Upper lobe of left lung (tissue), 6 donors: ENCODE measurements around the gene ZC3H14. TPM values are rescaled to one million over a fixed set of nuclear protein-coding genes. Genes with fewer than 3 reads are reported as not detected.

Experiments
- ATAC-seq, 2 donors: fragments of 200-7000 bp; cut with Tn5 transposase; one replicate each; pipeline ENCODE4 v1.9.1; 2022; ENCODE audit warnings: mild to moderate bottlenecking in 2 of 2, moderate library complexity in 2 of 2; ENCODE audit not compliant: low FRiP score in 2 of 2
- DNase-seq, 2 donors: peaks; one replicate each; pipeline ENCODE4 v3.0.0-alpha.2; 2019 to 2020
- H3K27ac ChIP-seq, 4 donors: fragments of 200-600 bp; sonication (generic); one replicate each; pipeline ENCODE4 v1.5.1; 2016 to 2019
- H3K27me3 ChIP-seq, 4 donors: fragments of 200-600 bp; sonication (generic); one replicate each; pipeline ENCODE4 v1.5.1; 2017 to 2019
- H3K36me3 ChIP-seq, 4 donors: fragments of 200-600 bp; sonication (generic); one replicate each; pipeline ENCODE4 v1.5.1; 2016 to 2019
- H3K4me1 ChIP-seq, 4 donors: fragments of 200-600 bp; sonication (generic); one replicate each; pipeline ENCODE4 v1.5.1; 2018 to 2019
- H3K4me3 ChIP-seq, 4 donors: fragments of 200-600 bp; sonication (generic); one replicate each; pipeline ENCODE4 v1.5.1; 2017 to 2019; ENCODE audit warnings: mild to moderate bottlenecking in 2 of 4, moderate library complexity in 1 of 4
- H3K9me3 ChIP-seq, 4 donors: fragments of 200-600 bp; sonication (generic); one replicate each; pipeline ENCODE4 v1.5.1; 2018 to 2019
- EP300 ChIP-seq, 4 donors: sonication (generic); formaldehyde crosslinking; IDR thresholded peaks; one replicate each; pipeline ENCODE4 v1.5.1; 2017; ENCODE audit warnings: antibody characterized with exemption in 4 of 4, control low read depth in 2 of 4
- POLR2A ChIP-seq, 4 donors: fragments of 450-650 bp; IDR thresholded peaks; one replicate each; pipeline ENCODE4 v1.5.1; 2016 to 2017; ENCODE audit warnings: antibody characterized with exemption in 4 of 4, mild to moderate bottlenecking in 2 of 4
- POLR2AphosphoS5 ChIP-seq, 2 donors: sonication (generic); formaldehyde crosslinking; IDR thresholded peaks; one replicate each; pipeline ENCODE4 v1.5.1; 2017; ENCODE audit warnings: antibody characterized with exemption in 2 of 2
- whole genome bisulfite sequencing, 2 donors: methylation state at CpG; one replicate each; pipeline ENCODE4 v1.1.5; 2017 to 2018; 5-methylcytosine and 5-hydroxymethylcytosine counted together
- total RNA-seq, 6 donors: library from RNA; depleted of rRNA in 4 of 6; stranded (reverse); fragments of >200 nt in 4 of 6; gene quantifications; one replicate each; pipeline versions ENCODE4 v1.1.0 to v1.2.1, GENCODE V29; 2016 to 2021
- TF ChIP-seq, protein P1 (sequence below), 6 experiments: fragments of 450-650 bp in 4 of 6; fragments of 200-600 bp in 2 of 6; sonication (generic) in 2 of 6; IDR thresholded peaks; one replicate each; pipeline ENCODE4 v1.5.1; 2016 to 2019; ENCODE audit warnings: antibody characterized with exemption in 6 of 6
- donor health status: DM: no; HTN: no; CAD: no; lungs with moderate emphysema.
- donor health status: DM: no; HTN: yes; CAD: no; lungs with severe emphysema.

The ZC3H14 gene
- 100 to 1,000 TPM in 1 of 6 donors, 10 to 100 TPM in 5; 48.4 to 101 (median 65.3) TPM for total RNA-seq

DNA sequence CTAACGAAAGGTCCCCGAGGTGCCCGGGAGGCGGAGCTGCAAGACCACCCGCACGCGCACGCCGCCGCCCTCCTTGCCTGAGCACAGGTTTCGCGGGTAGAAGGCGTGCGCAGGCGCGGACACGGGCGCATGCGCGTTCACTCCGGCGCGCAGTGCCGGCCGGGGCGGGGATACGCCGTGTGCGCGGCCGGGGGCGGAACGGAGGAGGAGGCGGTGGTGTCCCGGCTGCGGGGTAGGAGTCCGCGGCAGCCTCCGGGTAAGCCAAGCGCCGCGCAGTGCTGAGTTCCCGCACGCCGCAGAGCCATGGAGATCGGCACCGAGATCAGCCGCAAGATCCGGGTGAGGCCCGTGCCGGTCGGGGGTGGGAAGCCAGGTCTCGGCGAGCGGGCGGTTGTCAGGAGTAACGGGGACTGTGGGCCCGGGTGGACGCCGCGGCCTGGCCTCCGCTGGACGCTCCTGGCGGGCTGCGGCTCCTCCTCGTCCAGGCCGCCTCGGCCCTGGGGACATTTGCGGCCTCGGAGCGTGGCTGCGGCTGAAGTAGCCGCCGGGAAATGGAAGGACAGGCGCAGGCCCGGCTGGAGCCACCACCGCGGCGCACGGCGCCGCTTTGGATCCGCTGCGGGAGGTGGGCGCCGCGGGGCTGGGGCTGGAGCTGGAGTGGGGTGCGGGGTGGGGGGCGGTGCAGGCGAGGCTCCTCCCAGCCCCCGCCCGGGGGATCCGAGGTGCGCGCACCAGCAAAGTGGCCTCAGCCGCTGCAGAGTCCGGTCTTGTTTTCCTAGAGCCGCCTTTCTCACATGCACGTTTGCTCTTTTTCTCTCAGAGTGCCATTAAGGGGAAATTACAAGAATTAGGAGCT is at the start of gene ZC3H14:
Gene ZC3H14 (plus strand): TSS at position 207 of the 856 bp plus-strand sequence. CDS start 97 bp downstream, at position 304.
- TF ChIP-seq POLR2AphosphoS5 (IDR thresholded peaks at IDR 0.05): peak; percentile 71 to 88
- TF ChIP-seq POLR2A (IDR thresholded peaks at IDR 0.05): peak in 3 of 4 donors; percentile 43 to 91 (median 72)
- TF ChIP-seq, protein P1, sequence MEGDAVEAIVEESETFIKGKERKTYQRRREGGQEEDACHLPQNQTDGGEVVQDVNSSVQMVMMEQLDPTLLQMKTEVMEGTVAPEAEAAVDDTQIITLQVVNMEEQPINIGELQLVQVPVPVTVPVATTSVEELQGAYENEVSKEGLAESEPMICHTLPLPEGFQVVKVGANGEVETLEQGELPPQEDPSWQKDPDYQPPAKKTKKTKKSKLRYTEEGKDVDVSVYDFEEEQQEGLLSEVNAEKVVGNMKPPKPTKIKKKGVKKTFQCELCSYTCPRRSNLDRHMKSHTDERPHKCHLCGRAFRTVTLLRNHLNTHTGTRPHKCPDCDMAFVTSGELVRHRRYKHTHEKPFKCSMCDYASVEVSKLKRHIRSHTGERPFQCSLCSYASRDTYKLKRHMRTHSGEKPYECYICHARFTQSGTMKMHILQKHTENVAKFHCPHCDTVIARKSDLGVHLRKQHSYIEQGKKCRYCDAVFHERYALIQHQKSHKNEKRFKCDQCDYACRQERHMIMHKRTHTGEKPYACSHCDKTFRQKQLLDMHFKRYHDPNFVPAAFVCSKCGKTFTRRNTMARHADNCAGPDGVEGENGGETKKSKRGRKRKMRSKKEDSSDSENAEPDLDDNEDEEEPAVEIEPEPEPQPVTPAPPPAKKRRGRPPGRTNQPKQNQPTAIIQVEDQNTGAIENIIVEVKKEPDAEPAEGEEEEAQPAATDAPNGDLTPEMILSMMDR (IDR thresholded peaks at IDR 0.05): no peak
- no peak for TF ChIP-seq EP300 (IDR thresholded peaks at IDR 0.05)
- no peaks in the 10 kb centered on the region for H3K9me3 ChIP-seq
- H3K27me3 ChIP-seq: no peaks in the 10 kb centered on the region
- peak within 1 kb of the TSS; percentile 90 to 97 (median 94) for H3K27ac ChIP-seq
- WGBS, 2 donors: 0% methylated on average over 36 to 57 of the region's 99 CpGs
- H3K4me1 ChIP-seq: peaks cover 16 to 30% (median 16%) of the 10 kb centered on the region in 4 donors
- peak; percentile 78 to 98 for DNase-seq
- H3K4me3 ChIP-seq: peak within 1 kb of the TSS; percentile 73 to 100 (median 93)
- peak; percentile 97 to 99 for ATAC-seq
- H3K36me3 ChIP-seq: peaks cover 0 to 6% (median 3%) of the 10 kb centered on the region in 4 donors

DNA sequence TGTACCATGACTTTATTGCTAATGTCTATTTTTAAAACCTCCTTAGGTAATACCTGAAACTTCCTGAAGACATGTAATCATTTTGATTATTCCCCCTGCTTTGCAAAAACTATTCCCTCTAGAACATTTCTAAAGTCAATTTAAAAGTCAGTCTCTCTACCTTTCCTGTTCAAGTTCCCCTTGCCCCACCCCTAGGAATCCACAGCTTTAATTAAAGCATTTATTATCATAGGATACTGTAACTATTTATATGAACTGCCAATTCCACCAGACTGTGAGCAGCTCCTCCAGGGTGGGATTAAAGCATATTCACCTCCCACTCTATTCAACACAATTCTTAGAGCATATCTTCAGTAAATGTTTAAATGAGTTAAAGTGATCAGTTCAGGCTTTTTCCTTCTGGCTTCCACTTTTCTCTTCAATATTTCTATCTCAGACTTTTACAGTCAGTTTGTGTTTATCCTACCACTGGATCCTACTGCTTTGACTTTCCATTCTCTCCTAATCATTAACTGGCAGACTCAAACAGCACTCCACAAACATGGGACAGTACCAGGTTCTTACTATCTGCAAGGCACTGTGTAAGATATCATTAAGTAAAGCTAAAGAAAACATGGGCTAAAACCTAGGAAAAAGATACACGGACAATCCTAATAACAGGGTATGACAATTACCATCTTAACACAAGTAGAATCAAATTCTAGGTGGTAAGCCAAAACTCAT is 47.2 kb upstream of the ZC3H14 start:
- ATAC-seq (no peak), DNase-seq (no peak)
- Histone ChIP-seq H3K9me3 (no peaks in the 10 kb centered on the region), H3K36me3 (peaks cover 0 to 43% (median 4%) of the 10 kb centered on the region in 4 donors), H3K27me3 (no peaks in the 10 kb centered on the region), H3K4me1 (peaks cover 0 to 12% (median 6%) of the 10 kb centered on the region in 4 donors), H3K4me3 (no peak overlapping the region), H3K27ac (no peak overlapping the region)
- WGBS, 2 donors: 75 to 84% methylated on average over 1 of the region's 1 CpG
- TF ChIP-seq POLR2AphosphoS5 (IDR thresholded peaks at IDR 0.05) (no peak), POLR2A (IDR thresholded peaks at IDR 0.05) (no peak), EP300 (IDR thresholded peaks at IDR 0.05) (no peak)
- TF ChIP-seq, protein P1 (IDR thresholded peaks at IDR 0.05): no peak

GRCh38 chr14:88516861-88517357 is 45.9 kb upstream of the ZC3H14 start:
- peaks cover 0 to 12% (median 7%) of the 10 kb centered on the region in 4 donors for H3K4me1 ChIP-seq
- 77 to 81% methylated on average over 7 of the region's 7 CpGs for WGBS, 2 donors
- no peak for ATAC-seq

More at GRCh38 chr14:88516861-88517357, 45.9 kb upstream of the ZC3H14 start:
- no peaks in the 10 kb centered on the region for H3K9me3 ChIP-seq
- no peak overlapping the region for H3K27ac ChIP-seq
- H3K36me3 ChIP-seq: peaks cover 0 to 43% (median 4%) of the 10 kb centered on the region in 4 donors
- DNase-seq: no peak
- H3K27me3 ChIP-seq: no peaks in the 10 kb centered on the region
- no peak overlapping the region for H3K4me3 ChIP-seq
- TF ChIP-seq POLR2AphosphoS5 (IDR thresholded peaks at IDR 0.05) (no peak), POLR2A (IDR thresholded peaks at IDR 0.05) (no peak), EP300 (IDR thresholded peaks at IDR 0.05) (no peak)
- TF ChIP-seq, protein P1 (IDR thresholded peaks at IDR 0.05): no peak
